Stomach (tissue), 4 donors: ENCODE results near the gene PKD1.
"Not testable (repeated sequence)": the region's sequence is repeated elsewhere in the genome, so short reads cannot be mapped to it uniquely, and the experiment has no call there.

Source experiments
- EP300 ChIP-seq: sonication (generic); formaldehyde crosslinking; IDR thresholded peaks from one replicate; pipeline ENCODE4 v1.6.1; 2017; ENCODE audit warnings: antibody characterized with exemption
- POLR2A ChIP-seq, 4 donors: fragments of 450-650 bp; IDR thresholded peaks; one replicate each; pipeline ENCODE4 v1.6.1; 2016; ENCODE audit warnings: antibody characterized with exemption in 4 of 4, control low read depth in 2 of 4, mild to moderate bottlenecking in 1 of 4, moderate library complexity in 1 of 4
- POLR2AphosphoS5 ChIP-seq, 3 donors: sonication (generic); formaldehyde crosslinking; IDR thresholded peaks; one replicate each; pipeline ENCODE4 v1.6.1; 2016; ENCODE audit warnings: antibody characterized with exemption in 3 of 3
- TF ChIP-seq, protein P1 (sequence below), 7 experiments: fragments of 450-650 bp in 4 of 7; fragments of 200-600 bp in 3 of 7; sonication (generic) in 3 of 7; IDR thresholded peaks; one replicate each; pipeline ENCODE4 v1.5.1; 2016 to 2019; ENCODE audit warnings: antibody characterized with exemption in 7 of 7, control low read depth in 2 of 7, mild to moderate bottlenecking in 1 of 7

DNA sequence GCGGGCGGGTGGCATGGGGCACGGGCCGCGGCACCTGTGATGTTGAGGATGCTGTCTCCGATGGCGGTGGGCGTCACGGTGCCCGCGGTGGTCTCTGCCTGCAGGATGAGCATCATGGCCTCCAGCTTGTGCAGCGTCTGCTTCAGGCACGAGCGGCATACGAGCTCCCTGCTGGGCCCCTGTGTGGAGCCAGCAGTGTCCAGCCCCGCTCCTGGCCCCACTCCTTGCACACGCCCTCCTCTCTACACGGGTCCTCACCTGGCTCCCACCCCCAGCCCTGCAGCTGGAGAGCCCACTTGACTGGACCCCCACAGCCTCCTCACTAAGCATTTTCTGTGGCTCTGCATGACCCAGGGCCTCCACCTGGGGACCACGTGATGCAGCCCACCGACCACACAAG, 31.2 kb downstream of the PKD1 start:
- TF ChIP-seq, protein P1, sequence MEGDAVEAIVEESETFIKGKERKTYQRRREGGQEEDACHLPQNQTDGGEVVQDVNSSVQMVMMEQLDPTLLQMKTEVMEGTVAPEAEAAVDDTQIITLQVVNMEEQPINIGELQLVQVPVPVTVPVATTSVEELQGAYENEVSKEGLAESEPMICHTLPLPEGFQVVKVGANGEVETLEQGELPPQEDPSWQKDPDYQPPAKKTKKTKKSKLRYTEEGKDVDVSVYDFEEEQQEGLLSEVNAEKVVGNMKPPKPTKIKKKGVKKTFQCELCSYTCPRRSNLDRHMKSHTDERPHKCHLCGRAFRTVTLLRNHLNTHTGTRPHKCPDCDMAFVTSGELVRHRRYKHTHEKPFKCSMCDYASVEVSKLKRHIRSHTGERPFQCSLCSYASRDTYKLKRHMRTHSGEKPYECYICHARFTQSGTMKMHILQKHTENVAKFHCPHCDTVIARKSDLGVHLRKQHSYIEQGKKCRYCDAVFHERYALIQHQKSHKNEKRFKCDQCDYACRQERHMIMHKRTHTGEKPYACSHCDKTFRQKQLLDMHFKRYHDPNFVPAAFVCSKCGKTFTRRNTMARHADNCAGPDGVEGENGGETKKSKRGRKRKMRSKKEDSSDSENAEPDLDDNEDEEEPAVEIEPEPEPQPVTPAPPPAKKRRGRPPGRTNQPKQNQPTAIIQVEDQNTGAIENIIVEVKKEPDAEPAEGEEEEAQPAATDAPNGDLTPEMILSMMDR (IDR thresholded peaks at IDR 0.05) = not testable (repeated sequence)
- not testable (repeated sequence) for TF ChIP-seq POLR2AphosphoS5 (IDR thresholded peaks at IDR 0.05); EP300; POLR2A (IDR thresholded peaks at IDR 0.05)
